GM12878 (cell line): ENCODE data around the gene PPP1R10. TPM values are rescaled to one million over a fixed set of nuclear protein-coding genes. Genes with fewer than 3 reads are reported as not detected.

Experiments used
- ATF7 ChIP-seq: fragments of 450-650 bp; IDR thresholded peaks from 2 replicates; pipeline ENCODE4 v1.6.1; 2016; ENCODE audit warnings: low read depth, mild to moderate bottlenecking
- CEBPB ChIP-seq, 2 experiments: fragments of 150-350 bp in 1 of 2; IDR thresholded peaks; 2 replicates each; pipeline ENCODE4 v1.6.1; 2012 to 2014; ENCODE audit warnings: low read depth in 2 of 2, low read length in 2 of 2, borderline replicate concordance in 1 of 2, inconsistent platforms in 1 of 2
- FOXK2 ChIP-seq: fragments of 450-650 bp; IDR thresholded peaks from 2 replicates; pipeline ENCODE4 v1.6.1; 2017; ENCODE audit warnings: mild to moderate bottlenecking, moderate library complexity
- IKZF1 ChIP-seq: fragments of 450-650 bp; conservative IDR thresholded peaks from 2 replicates; pipeline ENCODE4 v1.6.1; 2017; ENCODE audit warnings: antibody characterized with exemption, mild to moderate bottlenecking
- IRF4 ChIP-seq: IDR thresholded peaks from 2 replicates; pipeline ENCODE4 v1.6.1; 2011; ENCODE audit warnings: low read depth, low read length
- JUND ChIP-seq: IDR thresholded peaks from 2 replicates; pipeline ENCODE4 v1.6.1; 2012; ENCODE audit warnings: low read depth, mild to moderate bottlenecking, low read length, improper control_type of control experiment, moderate library complexity
- NFYB ChIP-seq: IDR thresholded peaks from 2 replicates; pipeline ENCODE4 v1.6.1; 2011; ENCODE audit warnings: low read depth, mild to moderate bottlenecking, low read length, improper control_type of control experiment, moderate library complexity; ENCODE audit not compliant: insufficient read depth
- NR2C2 ChIP-seq: IDR thresholded peaks from 2 replicates; pipeline ENCODE4 v1.6.1; 2011; ENCODE audit warnings: borderline replicate concordance, low read depth; ENCODE audit not compliant: control insufficient read depth, insufficient read length
- NRF1 ChIP-seq: conservative IDR thresholded peaks from 2 replicates; pipeline ENCODE4 v1.6.1; 2011; ENCODE audit warnings: mild to moderate bottlenecking, low read depth, low read length, improper control_type of control experiment
- POLR2AphosphoS5 ChIP-seq: IDR thresholded peaks from 2 replicates; pipeline ENCODE4 v1.6.1; 2011; ENCODE audit warnings: mild to moderate bottlenecking, low read length, inconsistent platforms
- PRDM15 ChIP-seq: fragments of 450-650 bp; formaldehyde crosslinking; IDR thresholded peaks from 2 replicates; pipeline ENCODE4 v1.4.0; 2020; ENCODE audit warnings: mild to moderate bottlenecking, moderate library complexity
- SMC3 ChIP-seq: IDR thresholded peaks from 2 replicates; pipeline ENCODE4 v1.6.1; 2011; ENCODE audit warnings: low read length, improper control_type of control experiment, borderline replicate concordance
- SREBF1 ChIP-seq: IDR thresholded peaks from 2 replicates; pipeline ENCODE4 v1.6.1; 2012; ENCODE audit warnings: mild to moderate bottlenecking, low read length
- YY1 ChIP-seq: IDR thresholded peaks from 2 replicates; pipeline ENCODE4 v1.6.1; 2011; ENCODE audit warnings: low read depth, mild to moderate bottlenecking, low read length
- ZSCAN29 ChIP-seq: fragments of 450-650 bp; IDR thresholded peaks from 2 replicates; pipeline ENCODE4 v1.6.1; 2017; ENCODE audit warnings: mild to moderate bottlenecking, moderate library complexity
- polyA plus RNA-seq, 11 experiments: library from polyadenylated mRNA; depleted of rRNA in 4 of 11; unstranded in 6 of 11; stranded (reverse) in 5 of 11; fragments of >200 nt; fragmentation: Nextera tagmentation in 4 of 11; fragmentation: Illumina TruSeq in 1 of 11; extraction: Ambion mirVana in 4 of 11; extraction: Trizol in 1 of 11; gene quantifications; 1 replicate in 1 of 11; 2 replicates in 10 of 11; pipeline versions ENCODE4 v1.2.1 to v1.2.3, GENCODE V29; 2011 to 2016; ENCODE audit warnings: inconsistent platforms in 2 of 11, missing spikeins in 2 of 11, low read depth in 1 of 11
- total RNA-seq, 4 experiments: library from RNA; depleted of rRNA in 3 of 4; stranded (reverse); fragments of >200 nt in 3 of 4; fragmentation: Illumina TruSeq in 1 of 4; extraction: Trizol in 1 of 4; gene quantifications; 2 replicates each; pipeline versions ENCODE4 v1.2.1 to v1.2.3, GENCODE V29; 2013 to 2021
- TF ChIP-seq, protein P1 (sequence below): fragments of 450-650 bp; formaldehyde crosslinking; IDR thresholded peaks from 2 replicates; pipeline ENCODE4 v1.4.0; 2022; ENCODE audit warnings: mild to moderate bottlenecking, moderate library complexity
- TF ChIP-seq, protein P2 (sequence below), 3 experiments: IDR thresholded peaks in 2 of 3; conservative IDR thresholded peaks in 1 of 3; 2 replicates each; pipeline ENCODE4 v1.5.1; 2011; ENCODE audit warnings: low read depth in 3 of 3, low read length in 3 of 3, mild to moderate bottlenecking in 3 of 3, control low read depth in 2 of 3, moderate library complexity in 2 of 3, inconsistent platforms in 1 of 3, mixed read lengths in 1 of 3; ENCODE audit not compliant: control insufficient read depth in 2 of 3, insufficient read depth in 1 of 3; ENCODE audit errors: extremely low read depth in 1 of 3
- TF ChIP-seq, protein P3 (sequence below): fragments of 450-650 bp; IDR thresholded peaks from 2 replicates; pipeline ENCODE4 v1.6.1; 2017; ENCODE audit warnings: low read depth, mild to moderate bottlenecking, moderate library complexity

The PPP1R10 gene
- total and polyA plus RNA-seq, 10 of the 15 experiments (the other 5 are each of a cell fraction or from before 2014, with no cell fraction given), result 11.3 to 83.8 (median 41.2) TPM

- TF ChIP-seq PRDM15 (CRISPR knock-in tag), result peak; percentile 82; the same call in 1 of the 2 replicates
- no peak for TF ChIP-seq NR2C2
- peak; percentile 74 for TF ChIP-seq NFYB
- no peak for TF ChIP-seq SMC3
- TF ChIP-seq ATF7, result no peak; the same call in 1 of the 2 replicates
- no peak; the same call in 1 of the 2 replicates for TF ChIP-seq IKZF1
- TF ChIP-seq CEBPB (IDR thresholded peaks at IDR 0.05; ENCODE audit: borderline replicate concordance in 1 of 2, low read depth in 2 of 2, low read length in 2 of 2), result no peak
- TF ChIP-seq JUND, result no peak
- peak; percentile 4; the same call in 1 of the 2 replicates for TF ChIP-seq IRF4
- TF ChIP-seq POLR2AphosphoS5, result peak; percentile 100
- no peak for TF ChIP-seq ZSCAN29
- no peak for TF ChIP-seq NRF1
- peak; percentile 99 for TF ChIP-seq YY1
- TF ChIP-seq, protein P1, sequence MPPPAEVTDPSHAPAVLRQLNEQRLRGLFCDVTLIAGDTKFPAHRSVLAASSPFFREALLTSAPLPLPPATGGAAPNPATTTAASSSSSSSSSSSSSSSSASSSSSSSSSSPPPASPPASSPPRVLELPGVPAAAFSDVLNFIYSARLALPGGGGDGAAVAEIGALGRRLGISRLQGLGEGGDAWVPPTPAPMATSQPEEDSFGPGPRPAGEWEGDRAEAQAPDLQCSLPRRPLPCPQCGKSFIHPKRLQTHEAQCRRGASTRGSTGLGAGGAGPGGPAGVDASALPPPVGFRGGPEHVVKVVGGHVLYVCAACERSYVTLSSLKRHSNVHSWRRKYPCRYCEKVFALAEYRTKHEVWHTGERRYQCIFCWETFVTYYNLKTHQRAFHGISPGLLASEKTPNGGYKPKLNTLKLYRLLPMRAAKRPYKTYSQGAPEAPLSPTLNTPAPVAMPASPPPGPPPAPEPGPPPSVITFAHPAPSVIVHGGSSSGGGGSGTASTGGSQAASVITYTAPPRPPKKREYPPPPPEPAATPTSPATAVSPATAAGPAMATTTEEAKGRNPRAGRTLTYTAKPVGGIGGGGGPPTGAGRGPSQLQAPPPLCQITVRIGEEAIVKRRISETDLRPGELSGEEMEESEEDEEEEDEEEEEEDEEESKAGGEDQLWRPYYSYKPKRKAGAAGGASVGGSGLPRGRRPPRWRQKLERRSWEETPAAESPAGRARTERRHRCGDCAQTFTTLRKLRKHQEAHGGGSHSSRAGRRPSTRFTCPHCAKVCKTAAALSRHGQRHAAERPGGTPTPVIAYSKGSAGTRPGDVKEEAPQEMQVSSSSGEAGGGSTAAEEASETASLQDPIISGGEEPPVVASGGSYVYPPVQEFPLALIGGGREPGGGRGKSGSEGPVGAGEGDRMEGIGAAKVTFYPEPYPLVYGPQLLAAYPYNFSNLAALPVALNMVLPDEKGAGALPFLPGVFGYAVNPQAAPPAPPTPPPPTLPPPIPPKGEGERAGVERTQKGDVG, result peak; percentile 89
- TF ChIP-seq SREBF1, result 0 out of 2 replicates have a peak, but pooled peaks have one; percentile 38
- TF ChIP-seq, protein P2, sequence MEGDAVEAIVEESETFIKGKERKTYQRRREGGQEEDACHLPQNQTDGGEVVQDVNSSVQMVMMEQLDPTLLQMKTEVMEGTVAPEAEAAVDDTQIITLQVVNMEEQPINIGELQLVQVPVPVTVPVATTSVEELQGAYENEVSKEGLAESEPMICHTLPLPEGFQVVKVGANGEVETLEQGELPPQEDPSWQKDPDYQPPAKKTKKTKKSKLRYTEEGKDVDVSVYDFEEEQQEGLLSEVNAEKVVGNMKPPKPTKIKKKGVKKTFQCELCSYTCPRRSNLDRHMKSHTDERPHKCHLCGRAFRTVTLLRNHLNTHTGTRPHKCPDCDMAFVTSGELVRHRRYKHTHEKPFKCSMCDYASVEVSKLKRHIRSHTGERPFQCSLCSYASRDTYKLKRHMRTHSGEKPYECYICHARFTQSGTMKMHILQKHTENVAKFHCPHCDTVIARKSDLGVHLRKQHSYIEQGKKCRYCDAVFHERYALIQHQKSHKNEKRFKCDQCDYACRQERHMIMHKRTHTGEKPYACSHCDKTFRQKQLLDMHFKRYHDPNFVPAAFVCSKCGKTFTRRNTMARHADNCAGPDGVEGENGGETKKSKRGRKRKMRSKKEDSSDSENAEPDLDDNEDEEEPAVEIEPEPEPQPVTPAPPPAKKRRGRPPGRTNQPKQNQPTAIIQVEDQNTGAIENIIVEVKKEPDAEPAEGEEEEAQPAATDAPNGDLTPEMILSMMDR (IDR thresholded peaks at IDR 0.05 in 2 of 3, conservative IDR thresholded peaks at IDR 0.05 in 1 of 3; ENCODE audit: control insufficient read depth in 2 of 3, extremely low read depth in 1 of 3, insufficient read depth in 1 of 3, low read depth in 3 of 3, low read length in 3 of 3), result no peak
- peak; percentile 26; the same call in 1 of the 2 replicates for TF ChIP-seq FOXK2
- TF ChIP-seq, protein P3, sequence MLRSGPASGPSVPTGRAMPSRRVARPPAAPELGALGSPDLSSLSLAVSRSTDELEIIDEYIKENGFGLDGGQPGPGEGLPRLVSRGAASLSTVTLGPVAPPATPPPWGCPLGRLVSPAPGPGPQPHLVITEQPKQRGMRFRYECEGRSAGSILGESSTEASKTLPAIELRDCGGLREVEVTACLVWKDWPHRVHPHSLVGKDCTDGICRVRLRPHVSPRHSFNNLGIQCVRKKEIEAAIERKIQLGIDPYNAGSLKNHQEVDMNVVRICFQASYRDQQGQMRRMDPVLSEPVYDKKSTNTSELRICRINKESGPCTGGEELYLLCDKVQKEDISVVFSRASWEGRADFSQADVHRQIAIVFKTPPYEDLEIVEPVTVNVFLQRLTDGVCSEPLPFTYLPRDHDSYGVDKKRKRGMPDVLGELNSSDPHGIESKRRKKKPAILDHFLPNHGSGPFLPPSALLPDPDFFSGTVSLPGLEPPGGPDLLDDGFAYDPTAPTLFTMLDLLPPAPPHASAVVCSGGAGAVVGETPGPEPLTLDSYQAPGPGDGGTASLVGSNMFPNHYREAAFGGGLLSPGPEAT, result peak; percentile 37; the same call in 1 of the 2 replicates
Observed at GRCh38 chr6:30616811-30617564, at the start of gene PPP1R10 (continued).
